ENCODE data around the gene YDJC. TPM values are rescaled to one million over a fixed set of nuclear protein-coding genes. Genes with fewer than 3 reads are reported as not detected.

The YDJC gene
- total and polyA plus RNA-seq, 2 of the 13 experiments (the other 11 are each of a cell fraction or from before 2014, with no cell fraction given), result 15.3 to 32.0 TPM

DNA sequence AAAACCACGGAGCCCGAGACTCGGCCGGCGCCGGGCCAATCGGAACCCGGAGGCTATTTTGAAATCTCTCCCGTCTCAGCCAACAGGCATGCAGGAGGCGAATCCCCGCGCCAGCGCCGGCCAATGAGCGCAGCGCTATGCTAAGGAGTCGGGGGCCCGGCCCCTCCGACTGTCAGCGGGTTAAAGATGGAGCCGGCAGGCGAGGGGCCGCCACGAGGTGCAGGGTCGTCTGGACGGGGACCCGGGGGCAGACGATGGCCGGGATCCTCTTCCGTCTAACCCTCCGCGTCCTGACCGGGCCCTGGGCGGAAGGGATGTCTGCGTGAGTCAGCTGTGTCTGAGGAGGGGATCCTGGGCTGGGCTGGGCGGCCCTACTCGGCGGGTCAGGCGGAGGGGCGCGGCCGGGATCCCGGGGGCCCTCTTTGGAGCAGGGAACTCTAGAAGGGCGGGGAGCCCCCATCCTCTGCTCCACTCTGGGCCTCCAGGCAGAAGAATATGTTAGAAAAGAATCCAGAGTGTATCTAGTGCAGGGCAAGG, 22.3 kb upstream of the YDJC start (continued):
- TF ChIP-seq CEBPZ (IDR thresholded peaks at IDR 0.05; ENCODE audit: low read length) (no peak), ZBTB20 (CRISPR knock-in tag; IDR thresholded peaks at IDR 0.05; ENCODE audit: borderline replicate concordance, low read depth) (no peak), HMG20A (CRISPR knock-in tag; IDR thresholded peaks at IDR 0.05; ENCODE audit: borderline replicate concordance) (no peak), ZNF224 (CRISPR knock-in tag; IDR thresholded peaks at IDR 0.05) (peak; percentile 92; the same call in 1 of the 2 replicates), YY1 (IDR thresholded peaks at IDR 0.05; ENCODE audit: insufficient read depth, insufficient replicate concordance, low read depth, low read length) (peak; percentile 87), ERF (CRISPR knock-in tag; IDR thresholded peaks at IDR 0.05) (peak; percentile 44; the same call in 1 of the 2 replicates), SMYD3 (CRISPR knock-in tag; IDR thresholded peaks at IDR 0.05) (0 out of 2 replicates have a peak, but pooled peaks have one; percentile 47), BRCA1 (CRISPR knock-in tag; IDR thresholded peaks at IDR 0.05) (no peak), IKZF4 (CRISPR knock-in tag; IDR thresholded peaks at IDR 0.05; ENCODE audit: borderline replicate concordance, low read depth, not compliant biosample characterization) (no peak), REPIN1 (CRISPR knock-in tag; IDR thresholded peaks at IDR 0.05; ENCODE audit: borderline replicate concordance, low read depth) (no peak), ZFY (CRISPR knock-in tag; IDR thresholded peaks at IDR 0.05) (peak; percentile 58), DMAP1 (CRISPR knock-in tag; IDR thresholded peaks at IDR 0.05) (peak; percentile 92), SATB2 (CRISPR knock-in tag; IDR thresholded peaks at IDR 0.05) (0 out of 2 replicates have a peak, but pooled peaks have one; percentile 35)
- TF ChIP-seq, protein P1, sequence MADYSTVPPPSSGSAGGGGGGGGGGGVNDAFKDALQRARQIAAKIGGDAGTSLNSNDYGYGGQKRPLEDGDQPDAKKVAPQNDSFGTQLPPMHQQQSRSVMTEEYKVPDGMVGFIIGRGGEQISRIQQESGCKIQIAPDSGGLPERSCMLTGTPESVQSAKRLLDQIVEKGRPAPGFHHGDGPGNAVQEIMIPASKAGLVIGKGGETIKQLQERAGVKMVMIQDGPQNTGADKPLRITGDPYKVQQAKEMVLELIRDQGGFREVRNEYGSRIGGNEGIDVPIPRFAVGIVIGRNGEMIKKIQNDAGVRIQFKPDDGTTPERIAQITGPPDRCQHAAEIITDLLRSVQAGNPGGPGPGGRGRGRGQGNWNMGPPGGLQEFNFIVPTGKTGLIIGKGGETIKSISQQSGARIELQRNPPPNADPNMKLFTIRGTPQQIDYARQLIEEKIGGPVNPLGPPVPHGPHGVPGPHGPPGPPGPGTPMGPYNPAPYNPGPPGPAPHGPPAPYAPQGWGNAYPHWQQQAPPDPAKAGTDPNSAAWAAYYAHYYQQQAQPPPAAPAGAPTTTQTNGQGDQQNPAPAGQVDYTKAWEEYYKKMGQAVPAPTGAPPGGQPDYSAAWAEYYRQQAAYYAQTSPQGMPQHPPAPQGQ (CRISPR knock-in tag; IDR thresholded peaks at IDR 0.05; ENCODE audit: borderline replicate concordance), result no peak
- TF ChIP-seq, protein P2, sequence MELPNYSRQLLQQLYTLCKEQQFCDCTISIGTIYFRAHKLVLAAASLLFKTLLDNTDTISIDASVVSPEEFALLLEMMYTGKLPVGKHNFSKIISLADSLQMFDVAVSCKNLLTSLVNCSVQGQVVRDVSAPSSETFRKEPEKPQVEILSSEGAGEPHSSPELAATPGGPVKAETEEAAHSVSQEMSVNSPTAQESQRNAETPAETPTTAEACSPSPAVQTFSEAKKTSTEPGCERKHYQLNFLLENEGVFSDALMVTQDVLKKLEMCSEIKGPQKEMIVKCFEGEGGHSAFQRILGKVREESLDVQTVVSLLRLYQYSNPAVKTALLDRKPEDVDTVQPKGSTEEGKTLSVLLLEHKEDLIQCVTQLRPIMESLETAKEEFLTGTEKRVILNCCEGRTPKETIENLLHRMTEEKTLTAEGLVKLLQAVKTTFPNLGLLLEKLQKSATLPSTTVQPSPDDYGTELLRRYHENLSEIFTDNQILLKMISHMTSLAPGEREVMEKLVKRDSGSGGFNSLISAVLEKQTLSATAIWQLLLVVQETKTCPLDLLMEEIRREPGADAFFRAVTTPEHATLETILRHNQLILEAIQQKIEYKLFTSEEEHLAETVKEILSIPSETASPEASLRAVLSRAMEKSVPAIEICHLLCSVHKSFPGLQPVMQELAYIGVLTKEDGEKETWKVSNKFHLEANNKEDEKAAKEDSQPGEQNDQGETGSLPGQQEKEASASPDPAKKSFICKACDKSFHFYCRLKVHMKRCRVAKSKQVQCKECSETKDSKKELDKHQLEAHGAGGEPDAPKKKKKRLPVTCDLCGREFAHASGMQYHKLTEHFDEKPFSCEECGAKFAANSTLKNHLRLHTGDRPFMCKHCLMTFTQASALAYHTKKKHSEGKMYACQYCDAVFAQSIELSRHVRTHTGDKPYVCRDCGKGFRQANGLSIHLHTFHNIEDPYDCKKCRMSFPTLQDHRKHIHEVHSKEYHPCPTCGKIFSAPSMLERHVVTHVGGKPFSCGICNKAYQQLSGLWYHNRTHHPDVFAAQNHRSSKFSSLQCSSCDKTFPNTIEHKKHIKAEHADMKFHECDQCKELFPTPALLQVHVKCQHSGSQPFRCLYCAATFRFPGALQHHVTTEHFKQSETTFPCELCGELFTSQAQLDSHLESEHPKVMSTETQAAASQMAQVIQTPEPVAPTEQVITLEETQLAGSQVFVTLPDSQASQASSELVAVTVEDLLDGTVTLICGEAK (IDR thresholded peaks at IDR 0.05), result no peak
- TF ChIP-seq, protein P2 (CRISPR knock-in tag; IDR thresholded peaks at IDR 0.05), result peak; percentile 79
